Epithelial cell of proximal tubule (primary cell): ENCODE results near the gene ADRB1. TPM values are rescaled to one million over a fixed set of nuclear protein-coding genes. Genes with fewer than 3 reads are reported as not detected.

Experiments used
- DNase-seq: peaks from one replicate; pipeline ENCODE4 v3.0.0-alpha.2; 2011; ENCODE audit warnings: low read depth
- H3K4me3 ChIP-seq: 2 replicates; pipeline ENCODE4 v1.5.1; 2011; ENCODE audit warnings: low read depth, mild to moderate bottlenecking, low read length
- CTCF ChIP-seq: conservative IDR thresholded peaks from 2 replicates; pipeline ENCODE4 v1.5.1; 2012; ENCODE audit warnings: low read depth, mild to moderate bottlenecking, low read length
- total RNA-seq: library from RNA; depleted of rRNA; stranded (reverse); fragments of >200 nt; gene quantifications from 2 replicates; pipeline ENCODE4 v1.2.3, GENCODE V29; 2015

Gene ADRB1
- total RNA-seq, 1 donor from 2014 or later, result 0.06 TPM

- H3K4me3 ChIP-seq, result no peak overlapping the region
- TF ChIP-seq CTCF, result no peak
- no peak for DNase-seq
These were observed 39.4 kb downstream of the ADRB1 start for GRCh38 chr10:114083040-114083439.

GRCh38 chr10:114084215-114084614 lies 40.5 kb downstream of the ADRB1 start:
- no peak for DNase-seq
- no peak for TF ChIP-seq CTCF
- H3K4me3 ChIP-seq, result no peak overlapping the region

- no peak for DNase-seq
- TF ChIP-seq CTCF, result no peak
These were observed 43.6 kb downstream of the ADRB1 start for GRCh38 chr10:114087255-114087654.

GRCh38 chr10:114087655-114088054 lies 44.0 kb downstream of the ADRB1 start:
- no peak for DNase-seq
- H3K4me3 ChIP-seq, result no peak overlapping the region
- TF ChIP-seq CTCF, result peak; percentile 36

More at GRCh38 chr10:114087255-114087654, 43.6 kb downstream of the ADRB1 start:
- no peak overlapping the region for H3K4me3 ChIP-seq

- no peak for TF ChIP-seq CTCF
- DNase-seq, result no peak
- H3K4me3 ChIP-seq, result no peak overlapping the region
These were observed 51.1 kb downstream of the ADRB1 start for GRCh38 chr10:114094795-114095194.

- DNase-seq, result no peak
- no peak overlapping the region for H3K4me3 ChIP-seq
- TF ChIP-seq CTCF, result no peak
These were observed 52.1 kb downstream of the ADRB1 start for GRCh38 chr10:114095559-114096337.

Other genes with a start within 250 kb of the ADRB1 start
- 7.9 and 12.0 TPM in 2 replicates for gene DCLRE1A, start 189.8 kb upstream of the ADRB1 start, total RNA-seq
- 12.9 and 30.1 TPM in 2 replicates for gene NHLRC2, start 189.2 kb upstream of the ADRB1 start, total RNA-seq
- 9.8 and 22.1 TPM in 2 replicates for gene CCDC186, start 130.3 kb downstream of the ADRB1 start, total RNA-seq
- gene TDRD1, start 135.5 kb downstream of the ADRB1 start, total RNA-seq, result not detected in 2 replicates
- gene VWA2, start 195.4 kb downstream of the ADRB1 start, total RNA-seq, result 0.43 and 1.2 TPM in 2 replicates